Measurements from ENCODE around the gene ASPN.

- TF ChIP-seq CTCF (IDR thresholded peaks at IDR 0.05; ENCODE audit: low read length): no peak
- TF ChIP-seq EZH2 (IDR thresholded peaks at IDR 0.05; ENCODE audit: borderline replicate concordance, low read length): no peak
Observed at GRCh38 chr9:92406477-92406876, 75.8 kb downstream of the ASPN start.

All from OCI-LY1 (cell line).